ENCODE measurements around the gene BRCA1.
"Not testable (repeated sequence)": the region's sequence is repeated elsewhere in the genome, so short reads cannot be mapped to it uniquely, and the experiment has no call there.

The BRCA1 gene

DNA sequence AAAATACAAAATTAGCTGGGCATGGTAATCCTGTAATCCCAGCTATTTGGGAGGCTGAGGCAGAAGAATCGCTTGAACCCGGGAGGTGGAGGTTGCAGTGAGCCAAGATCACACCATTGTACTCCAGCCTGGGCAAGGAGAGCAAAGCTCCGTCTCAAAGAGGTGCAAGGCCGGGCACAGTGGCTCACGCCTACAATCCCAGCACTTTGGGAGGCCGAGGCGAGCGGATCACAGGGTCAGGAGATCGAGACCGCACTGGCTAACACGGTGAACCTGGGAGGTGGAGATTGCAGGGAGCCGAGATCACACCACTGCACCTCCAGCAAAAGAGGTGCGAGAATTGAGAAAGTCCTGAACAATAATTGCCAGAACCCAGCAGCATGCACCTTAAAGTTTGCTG, 124.3 kb downstream of the BRCA1 start:
- not testable (repeated sequence) for DNase-seq

DNA sequence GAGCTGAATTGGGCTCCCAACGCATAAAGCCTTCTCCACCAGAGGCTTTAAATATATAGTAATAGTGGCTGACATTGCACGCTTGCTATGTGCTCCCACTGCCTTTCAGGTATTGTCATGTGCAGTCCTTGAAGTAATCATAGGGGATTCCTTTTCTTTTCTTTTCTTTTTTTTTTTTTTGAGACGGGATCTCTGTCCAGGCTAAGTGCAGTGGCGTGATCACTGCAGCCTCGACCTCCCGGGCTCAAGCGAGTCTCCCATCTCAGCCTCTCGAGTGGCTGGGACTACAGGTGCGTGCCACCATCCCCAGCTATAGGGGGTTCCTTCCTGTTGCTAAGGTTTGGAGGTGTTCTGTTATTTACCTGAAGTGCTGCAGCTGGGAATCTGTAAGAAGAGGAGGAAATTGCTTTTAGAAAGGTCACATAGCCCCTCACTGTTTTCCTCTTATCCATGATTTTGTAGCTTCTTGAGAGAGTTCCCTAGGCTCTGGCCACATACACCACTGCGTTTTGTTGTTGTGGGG, 126.1 kb downstream of the BRCA1 start:
- no peak for DNase-seq

DNA sequence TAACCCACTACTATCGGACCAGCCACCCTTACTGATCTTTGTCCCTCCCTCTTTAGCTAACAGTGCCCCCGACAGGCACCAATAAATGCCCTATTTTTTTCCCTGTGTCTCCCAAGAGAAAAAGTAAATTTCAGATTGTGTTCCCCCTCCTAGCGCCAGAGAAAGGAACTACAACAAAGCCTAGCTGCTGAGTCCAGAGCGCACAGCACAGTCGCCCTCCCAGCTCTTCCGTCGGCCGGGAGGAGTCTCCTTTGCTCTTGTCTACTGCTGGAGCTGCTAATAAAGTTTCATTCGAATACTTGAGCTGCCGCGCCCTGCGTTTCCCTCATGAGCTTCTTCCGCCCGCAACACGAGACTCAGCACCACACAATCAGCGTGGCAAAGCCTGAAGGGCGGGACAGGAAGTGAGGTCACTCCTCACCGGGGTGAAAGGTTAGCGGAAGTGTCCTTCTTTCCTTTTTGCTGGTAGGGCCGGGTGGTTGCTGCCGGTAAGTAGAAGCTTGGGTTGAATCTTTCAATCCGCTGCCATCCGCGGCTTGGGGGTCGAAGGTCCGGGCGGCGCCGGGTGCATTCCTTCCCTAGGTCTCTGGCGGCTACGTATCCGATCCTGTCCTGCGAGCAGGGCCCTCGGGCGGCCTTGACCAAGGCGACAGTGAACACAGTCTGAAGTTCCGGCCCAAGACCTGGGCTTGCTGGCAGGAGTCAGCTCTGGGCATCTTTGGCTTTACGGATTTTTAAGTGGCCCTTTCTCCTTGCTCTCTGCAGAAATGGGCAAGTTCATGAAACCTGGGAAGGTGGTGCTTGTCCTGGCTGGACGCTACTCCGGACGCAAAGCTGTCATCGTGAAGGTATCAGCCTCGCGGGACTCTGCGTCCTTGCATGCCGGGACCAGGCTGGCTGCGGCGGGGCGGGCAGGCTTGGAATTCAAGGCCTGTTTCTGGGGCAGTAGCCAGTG, 126.9 kb downstream of the BRCA1 start, which contains the start of gene RPL27:
TSS of gene RPL27 (plus strand) at position 436 of the 955 bp plus-strand sequence. CDS start at position 768, 332 bp downstream.
- peak; percentile 100 for DNase-seq

DNA sequence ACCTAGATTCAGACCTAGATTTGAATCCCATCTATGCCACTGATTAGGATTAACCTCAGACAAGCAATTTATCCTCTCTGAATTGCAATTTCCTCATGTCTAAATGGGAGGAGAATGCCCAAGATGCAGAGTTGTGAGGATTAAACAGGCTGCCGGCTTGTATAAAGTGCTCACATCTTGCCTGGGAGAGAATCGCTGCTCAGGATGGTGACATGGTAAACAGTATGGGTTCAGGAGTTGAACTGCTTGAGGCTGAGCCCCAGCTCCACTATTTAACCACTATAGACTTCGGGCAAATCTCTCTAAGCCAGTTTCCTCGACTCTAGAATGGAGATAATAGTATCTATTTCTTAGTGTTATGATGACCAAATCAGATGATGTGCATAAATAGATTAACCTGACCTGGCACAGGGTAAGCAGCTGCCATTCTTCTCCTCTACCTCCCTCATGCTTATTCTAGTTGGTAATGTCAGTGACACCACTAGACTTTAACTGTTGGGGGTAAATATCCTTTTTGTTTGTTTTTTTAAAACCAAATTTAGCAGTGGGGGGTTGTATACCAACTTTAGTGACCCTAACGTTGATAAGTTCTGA, 127.7 kb downstream of the BRCA1 start:
- DNase-seq = no peak

All from hematopoietic multipotent progenitor cell treated with erythropoietin and hydrocortisone succinate and interleukin-3 and kit ligand, for 6 days (in vitro differentiated cells).